Natural killer cell (primary cell): ENCODE data around the gene URM1. TPM values are rescaled to one million over a fixed set of nuclear protein-coding genes. Genes with fewer than 3 reads are reported as not detected.

ENCODE experiments used
- ATAC-seq, 3 donors: fragments of 150-1000 bp in 2 of 3; fragments of 200-7000 bp in 1 of 3; cut with Tn5 transposase; 1 replicate in 1 of 3; 2 replicates in 2 of 3; pipeline ENCODE4 v1.10.0; 2021; ENCODE audit warnings: mild to moderate bottlenecking in 2 of 3, moderate library complexity in 2 of 3
- DNase-seq, 2 donors: peaks; one replicate each; pipeline versions ENCODE4 v3.0.0 to v3.0.0-alpha.2; 2013 to 2021; ENCODE audit warnings: mixed read lengths in 1 of 2
- H3K27ac ChIP-seq: one replicate; pipeline ENCODE4 v1.5.1; 2013; ENCODE audit warnings: mild to moderate bottlenecking, low read length
- H3K27me3 ChIP-seq: one replicate; pipeline ENCODE4 v1.6.1; 2013; ENCODE audit warnings: low read length; ENCODE audit not compliant: control insufficient read depth, insufficient read depth
- H3K36me3 ChIP-seq: one replicate; pipeline ENCODE4 v1.6.1; 2013; ENCODE audit warnings: low read length; ENCODE audit not compliant: control insufficient read depth, insufficient read depth
- H3K4me1 ChIP-seq: one replicate; pipeline ENCODE4 v1.6.1; 2013; ENCODE audit warnings: low read length; ENCODE audit not compliant: control insufficient read depth, insufficient read depth
- H3K4me3 ChIP-seq: one replicate; pipeline ENCODE4 v1.5.1; 2013; ENCODE audit warnings: low read length
- H3K9me3 ChIP-seq: one replicate; pipeline ENCODE4 v1.6.1; 2013; ENCODE audit warnings: low read length; ENCODE audit not compliant: control insufficient read depth, insufficient read depth
- H3K27ac Mint-ChIP-seq, 2 donors: one replicate each; pipeline ENCODE4 v1.8.0; 2022; ENCODE audit warnings: mild to moderate bottlenecking in 2 of 2, mixed read lengths in 2 of 2, moderate library complexity in 1 of 2
- H3K27me3 Mint-ChIP-seq, 2 donors: one replicate each; pipeline ENCODE4 v1.8.0; 2022; ENCODE audit warnings: low read depth in 2 of 2, mixed read lengths in 2 of 2
- H3K36me3 Mint-ChIP-seq: one replicate; pipeline ENCODE4 v1.8.0; 2022; ENCODE audit warnings: mixed read lengths
- H3K4me1 Mint-ChIP-seq, 2 donors: one replicate each; pipeline ENCODE4 v1.8.0; 2022; ENCODE audit warnings: mixed read lengths in 2 of 2
- H3K4me3 Mint-ChIP-seq: one replicate; pipeline ENCODE4 v1.8.0; 2022; ENCODE audit warnings: mild to moderate bottlenecking, moderate library complexity, mixed read lengths
- H3K9me3 Mint-ChIP-seq, 2 donors: one replicate each; pipeline ENCODE4 v1.8.0; 2022; ENCODE audit warnings: mixed read lengths in 2 of 2
- WGBS: methylation state at CpG from one replicate; pipeline ENCODE4 v1.1.7; 2013; ENCODE audit warnings: missing lambda C conversion rate; ENCODE audit not compliant: insufficient coverage; 5-methylcytosine and 5-hydroxymethylcytosine counted together
- intact Hi-C: fragments of 100-400 bp; cut with micrococcal nuclease; formaldehyde crosslinking; loops from one replicate; pipeline ENCODE4 v1.14.2; 2022
- total RNA-seq, 4 donors: library from RNA; stranded (reverse); fragments of 120-200 nt in 1 of 4; gene quantifications; one replicate each; pipeline versions ENCODE4 v1.2.3 to v1.2.4, GENCODE V29; 2013 to 2022
- TF ChIP-seq, protein P1 (sequence below): fragments of 200-600 bp; IDR thresholded peaks from one replicate; pipeline ENCODE4 v1.8.0; 2022; ENCODE audit warnings: antibody characterized with exemption

URM1 gene
- total RNA-seq, 3 donors from 2014 or later (not counting 1 experiment from before 2014, with no cell fraction given): 39.4 to 47.8 (median 46.7) TPM

DNA sequence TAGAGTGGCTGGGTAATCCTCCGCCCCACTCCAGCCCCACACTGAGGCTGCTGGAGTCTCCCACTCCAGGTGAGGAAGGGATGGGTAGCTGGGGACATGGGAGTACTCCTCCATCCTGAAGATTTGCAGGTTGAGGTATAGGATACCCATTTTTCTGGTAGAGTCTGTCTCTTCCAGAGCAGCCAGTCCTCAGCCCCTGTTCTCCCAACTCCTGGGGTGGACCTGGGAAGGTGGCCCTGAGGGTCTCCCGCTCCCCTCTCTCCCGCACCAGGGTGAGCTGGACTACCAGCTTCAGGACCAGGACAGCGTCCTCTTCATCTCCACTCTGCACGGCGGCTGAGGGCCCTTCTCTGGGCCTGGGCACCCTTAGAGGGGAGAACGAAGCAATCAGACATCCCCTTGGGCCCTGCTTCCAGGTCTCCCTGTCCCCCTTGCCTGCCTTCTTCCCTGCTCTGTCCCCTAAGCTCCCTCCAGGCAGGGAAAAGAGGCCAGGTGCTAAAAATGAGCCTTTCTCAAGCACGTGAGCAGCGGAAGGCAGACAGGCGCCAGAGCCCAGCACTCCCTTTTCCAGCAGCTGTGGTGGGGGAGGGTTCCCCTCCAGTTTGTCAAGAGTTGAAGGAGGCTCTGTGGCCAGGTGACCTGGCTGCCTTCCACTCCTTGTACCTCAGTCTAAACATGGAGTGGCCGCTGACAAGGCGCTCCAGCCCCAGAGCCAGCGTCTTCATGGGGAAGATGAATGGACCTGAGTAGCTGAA lies 18.4 kb downstream of the URM1 start:
- Mint-ChIP-seq H3K36me3 (no peaks in the 10 kb centered on the region), H3K27ac (no peak overlapping the region), H3K27me3 (no peaks in the 10 kb centered on the region), H3K4me3 (no peak overlapping the region), H3K9me3 (no peaks in the 10 kb centered on the region), H3K4me1 (no peaks in the 10 kb centered on the region)
- no peak overlapping the region for H3K4me3 ChIP-seq
- no peaks in the 10 kb centered on the region for H3K4me1 ChIP-seq
- DNase-seq (no peak), ATAC-seq (no peak)
- intact Hi-C loops: no loop called here
- H3K27me3 ChIP-seq: no peaks in the 10 kb centered on the region
- H3K27ac ChIP-seq: no peak overlapping the region
- H3K9me3 ChIP-seq: no peaks in the 10 kb centered on the region
- TF ChIP-seq, protein P1, sequence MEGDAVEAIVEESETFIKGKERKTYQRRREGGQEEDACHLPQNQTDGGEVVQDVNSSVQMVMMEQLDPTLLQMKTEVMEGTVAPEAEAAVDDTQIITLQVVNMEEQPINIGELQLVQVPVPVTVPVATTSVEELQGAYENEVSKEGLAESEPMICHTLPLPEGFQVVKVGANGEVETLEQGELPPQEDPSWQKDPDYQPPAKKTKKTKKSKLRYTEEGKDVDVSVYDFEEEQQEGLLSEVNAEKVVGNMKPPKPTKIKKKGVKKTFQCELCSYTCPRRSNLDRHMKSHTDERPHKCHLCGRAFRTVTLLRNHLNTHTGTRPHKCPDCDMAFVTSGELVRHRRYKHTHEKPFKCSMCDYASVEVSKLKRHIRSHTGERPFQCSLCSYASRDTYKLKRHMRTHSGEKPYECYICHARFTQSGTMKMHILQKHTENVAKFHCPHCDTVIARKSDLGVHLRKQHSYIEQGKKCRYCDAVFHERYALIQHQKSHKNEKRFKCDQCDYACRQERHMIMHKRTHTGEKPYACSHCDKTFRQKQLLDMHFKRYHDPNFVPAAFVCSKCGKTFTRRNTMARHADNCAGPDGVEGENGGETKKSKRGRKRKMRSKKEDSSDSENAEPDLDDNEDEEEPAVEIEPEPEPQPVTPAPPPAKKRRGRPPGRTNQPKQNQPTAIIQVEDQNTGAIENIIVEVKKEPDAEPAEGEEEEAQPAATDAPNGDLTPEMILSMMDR: no peak
- peaks cover 46% of the 10 kb centered on the region for H3K36me3 ChIP-seq
- WGBS: 96% methylated on average over 13 of the region's 13 CpGs

DNA sequence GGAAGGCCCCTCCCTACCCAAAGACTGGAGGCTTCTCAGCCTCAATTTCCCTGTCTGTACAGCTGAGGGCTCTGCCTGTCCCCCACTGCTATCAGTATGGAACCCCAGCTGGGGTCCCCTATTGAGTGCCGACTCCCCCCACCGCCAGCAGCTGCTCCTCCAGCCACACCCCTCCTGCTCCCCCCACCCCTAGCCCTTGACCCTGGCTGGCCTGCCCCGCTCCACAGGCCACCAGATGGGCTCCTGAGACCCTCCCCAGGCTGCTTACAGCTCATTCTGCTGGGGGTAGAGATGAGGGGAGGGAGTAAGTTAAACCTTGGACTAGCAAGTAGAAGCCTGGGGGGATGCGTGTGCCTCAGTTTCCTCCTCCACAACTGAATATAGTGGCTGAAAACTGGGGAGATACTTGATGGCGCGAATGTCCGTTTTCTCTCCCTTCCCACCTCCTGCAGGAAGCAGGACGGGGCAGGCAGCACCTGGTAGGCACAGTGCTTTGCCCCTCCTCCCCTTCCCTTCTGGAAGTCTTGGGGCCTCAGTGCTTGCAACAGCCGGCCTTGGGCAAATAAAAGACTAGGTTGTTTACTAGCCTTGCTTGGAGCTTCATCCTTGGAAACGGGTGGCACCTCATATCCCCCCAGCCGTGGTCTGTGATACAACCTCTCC lies 19.1 kb downstream of the URM1 start:
- ATAC-seq (no peak), DNase-seq (no peak)
- Mint-ChIP-seq H3K27ac (no peak overlapping the region), H3K36me3 (no peaks in the 10 kb centered on the region), H3K4me1 (no peaks in the 10 kb centered on the region), H3K4me3 (no peak overlapping the region), H3K9me3 (no peaks in the 10 kb centered on the region), H3K27me3 (no peaks in the 10 kb centered on the region)
- Histone ChIP-seq H3K36me3 (peaks cover 41% of the 10 kb centered on the region), H3K4me1 (no peaks in the 10 kb centered on the region), H3K27me3 (no peaks in the 10 kb centered on the region), H3K27ac (no peak overlapping the region), H3K4me3 (no peak overlapping the region), H3K9me3 (no peaks in the 10 kb centered on the region)
- 94% methylated on average over 9 of the region's 11 CpGs for WGBS
- TF ChIP-seq, protein P1: no peak
- intact Hi-C loops: no loop called here

DNA sequence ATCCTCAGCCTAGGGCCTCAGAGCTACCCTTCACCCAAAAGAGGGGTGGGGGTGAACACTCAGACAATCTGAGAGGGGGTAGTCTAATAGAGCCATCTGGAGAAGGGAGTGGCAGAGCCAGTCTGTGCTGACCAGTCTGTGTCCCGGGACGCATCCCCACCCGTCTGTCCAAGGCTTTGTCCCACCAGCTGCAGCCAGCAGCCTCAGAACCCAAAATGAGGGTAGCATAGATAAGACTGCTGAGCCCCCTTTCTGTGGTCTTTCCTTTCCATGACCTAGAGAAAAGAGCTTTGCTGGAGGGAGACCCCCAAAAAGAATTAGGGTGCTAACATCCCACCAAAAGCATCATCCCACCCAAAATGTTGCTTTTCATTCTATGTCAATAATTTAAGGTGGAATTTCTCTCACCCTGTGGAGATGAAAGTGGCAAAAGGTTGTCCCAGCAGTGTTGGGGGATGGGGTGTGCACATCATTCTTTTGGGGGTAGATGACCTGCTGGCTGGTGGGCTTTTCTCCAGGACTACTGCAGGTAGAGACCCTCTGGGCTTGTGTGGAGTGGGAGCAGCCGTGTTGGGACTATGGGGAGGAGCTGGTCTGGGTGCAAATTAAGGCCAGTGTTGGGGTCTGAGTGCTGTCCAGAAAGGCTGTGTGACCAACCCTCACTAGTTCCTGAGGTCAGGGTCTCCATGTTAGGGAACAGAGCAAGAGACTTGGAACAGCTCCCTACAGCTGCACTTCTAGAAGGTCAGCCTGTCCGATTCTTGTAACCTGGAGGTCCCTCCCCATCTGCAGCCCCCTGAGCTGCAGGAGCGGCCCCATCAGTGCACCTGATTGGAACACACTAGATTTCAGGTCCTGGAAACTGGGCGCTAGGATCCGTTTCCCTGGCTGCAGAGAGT lies 19.9 kb downstream of the URM1 start:
- Histone ChIP-seq H3K4me3 (no peak overlapping the region), H3K9me3 (no peaks in the 10 kb centered on the region), H3K27me3 (no peaks in the 10 kb centered on the region), H3K4me1 (no peaks in the 10 kb centered on the region), H3K36me3 (peaks cover 41% of the 10 kb centered on the region), H3K27ac (no peak overlapping the region)
- intact Hi-C loops: no loop called here
- WGBS: 95% methylated on average over 6 of the region's 8 CpGs
- Mint-ChIP-seq H3K36me3 (no peaks in the 10 kb centered on the region), H3K9me3 (no peaks in the 10 kb centered on the region), H3K27ac (no peak overlapping the region), H3K27me3 (no peaks in the 10 kb centered on the region), H3K4me3 (no peak overlapping the region), H3K4me1 (no peaks in the 10 kb centered on the region)
- ATAC-seq (no peak), DNase-seq (no peak)
- TF ChIP-seq, protein P1: no peak
